Stimulated activated memory B cell treated with anti-CD40 and anti-IgM and Interleukin-4, amounts not matched to agents 10 μg/mL and 1 μg/mL and 100 μg/mL, for 72 hours (primary cell): ENCODE measurements around the gene RING1.

Experiments
- ATAC-seq: fragments of 150-1000 bp; cut with Tn5 transposase; 2 replicates; pipeline ENCODE4 v1.10.0; 2021
- H3K27ac Mint-ChIP-seq: one replicate; pipeline ENCODE4 v1.8.0; 2022; ENCODE audit warnings: mild to moderate bottlenecking, mixed read lengths
- H3K27me3 Mint-ChIP-seq: one replicate; pipeline ENCODE4 v1.8.0; 2022; ENCODE audit warnings: mixed read lengths
- H3K36me3 Mint-ChIP-seq: one replicate; pipeline ENCODE4 v1.8.0; 2022; ENCODE audit warnings: mixed read lengths
- H3K4me1 Mint-ChIP-seq: one replicate; pipeline ENCODE4 v1.8.0; 2022; ENCODE audit warnings: mixed read lengths
- H3K4me3 Mint-ChIP-seq: one replicate; pipeline ENCODE4 v1.8.0; 2022; ENCODE audit warnings: mild to moderate bottlenecking, moderate library complexity, mixed read lengths
- H3K9me3 Mint-ChIP-seq: one replicate; pipeline ENCODE4 v1.8.0; 2022; ENCODE audit warnings: mixed read lengths

RING1 gene

DNA sequence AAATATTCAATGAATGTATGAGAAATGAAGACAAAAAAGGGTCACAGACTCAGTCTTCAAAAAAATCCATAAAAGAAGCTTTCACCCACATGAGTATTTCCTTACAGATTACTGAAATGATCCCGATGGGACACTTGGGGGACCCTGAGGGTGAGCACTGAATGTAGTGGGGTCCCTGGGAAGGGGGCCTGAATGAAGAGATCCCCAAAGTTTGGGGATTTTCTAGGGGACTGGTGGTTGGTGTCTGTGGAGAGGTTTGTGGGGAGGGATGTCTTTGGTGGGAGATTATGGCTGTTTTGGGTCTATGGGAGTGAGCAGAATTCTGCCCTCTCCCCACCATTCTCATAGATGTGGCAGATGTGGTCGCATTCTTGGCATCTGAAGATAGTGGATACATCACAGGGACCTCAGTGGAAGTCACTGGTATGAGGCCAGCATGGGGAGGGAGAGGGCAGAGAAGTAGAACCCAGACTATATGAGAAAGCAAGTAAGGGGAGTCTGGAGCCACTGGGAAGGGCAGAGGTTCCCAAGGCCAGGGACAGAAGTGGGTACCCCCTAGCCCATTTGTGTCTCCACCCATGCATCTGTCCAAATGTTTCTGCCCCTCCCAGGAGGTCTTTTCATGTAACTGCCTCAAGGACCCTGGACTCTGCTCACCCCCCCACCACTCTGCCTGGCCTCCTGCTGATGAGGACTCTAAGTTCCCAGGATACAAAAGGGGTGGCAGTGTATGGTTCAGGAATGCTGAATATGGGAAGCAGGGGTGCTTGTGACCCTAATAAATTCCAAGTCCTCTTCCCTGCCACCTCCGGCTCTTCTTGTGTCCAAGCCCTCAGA is 2.1 kb upstream of the RING1 start:
- Mint-ChIP-seq H3K4me1 (peaks cover 73% of the 10 kb centered on the region), H3K9me3 (no peaks in the 10 kb centered on the region), H3K27ac (no peak overlapping the region), H3K36me3 (peaks cover 43% of the 10 kb centered on the region), H3K4me3 (no peak overlapping the region), H3K27me3 (no peaks in the 10 kb centered on the region)
- ATAC-seq: no peak

DNA sequence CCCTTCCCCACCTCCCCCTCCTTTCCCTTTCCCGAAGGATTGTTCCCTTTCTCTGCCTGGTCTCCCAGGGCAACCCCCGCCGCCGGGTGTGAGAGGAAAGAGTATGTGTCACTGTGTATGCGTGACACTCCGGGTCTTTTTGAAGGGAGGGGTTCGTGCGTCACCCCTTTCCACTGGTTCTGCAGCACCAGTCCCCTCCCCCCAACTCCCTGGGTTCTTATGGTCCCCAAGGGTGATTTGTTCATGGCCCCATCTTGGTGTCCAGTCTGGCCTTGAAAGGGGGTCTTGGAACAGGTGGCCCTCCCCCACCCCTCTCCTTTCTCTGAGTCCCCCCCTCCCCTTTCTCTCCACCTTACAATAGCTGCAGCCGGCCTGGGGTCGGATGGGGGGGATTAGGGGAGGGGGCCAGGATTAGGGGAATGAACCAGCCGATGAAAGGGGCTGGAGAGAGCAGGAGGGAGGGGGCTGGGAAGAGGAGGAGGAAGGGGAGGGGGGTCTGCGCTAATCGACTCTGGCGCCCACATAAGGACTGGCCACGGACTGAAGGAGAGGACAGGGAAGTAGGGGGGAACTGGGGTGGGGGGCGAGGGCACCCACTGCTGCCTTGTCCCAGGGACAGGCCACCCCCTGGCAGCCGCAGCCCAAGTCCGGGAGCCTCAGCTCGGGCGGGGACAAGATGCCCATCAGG is 1.3 kb upstream of the RING1 start:
- H3K27me3 Mint-ChIP-seq: peaks cover 3% of the 10 kb centered on the region
- H3K4me1 Mint-ChIP-seq: peaks cover 66% of the 10 kb centered on the region
- no peak for ATAC-seq
- H3K36me3 Mint-ChIP-seq: peaks cover 47% of the 10 kb centered on the region
- H3K9me3 Mint-ChIP-seq: no peaks in the 10 kb centered on the region
- H3K27ac Mint-ChIP-seq: peak overlapping the region; percentile 89
- H3K4me3 Mint-ChIP-seq: peak overlapping the region; percentile 94

DNA sequence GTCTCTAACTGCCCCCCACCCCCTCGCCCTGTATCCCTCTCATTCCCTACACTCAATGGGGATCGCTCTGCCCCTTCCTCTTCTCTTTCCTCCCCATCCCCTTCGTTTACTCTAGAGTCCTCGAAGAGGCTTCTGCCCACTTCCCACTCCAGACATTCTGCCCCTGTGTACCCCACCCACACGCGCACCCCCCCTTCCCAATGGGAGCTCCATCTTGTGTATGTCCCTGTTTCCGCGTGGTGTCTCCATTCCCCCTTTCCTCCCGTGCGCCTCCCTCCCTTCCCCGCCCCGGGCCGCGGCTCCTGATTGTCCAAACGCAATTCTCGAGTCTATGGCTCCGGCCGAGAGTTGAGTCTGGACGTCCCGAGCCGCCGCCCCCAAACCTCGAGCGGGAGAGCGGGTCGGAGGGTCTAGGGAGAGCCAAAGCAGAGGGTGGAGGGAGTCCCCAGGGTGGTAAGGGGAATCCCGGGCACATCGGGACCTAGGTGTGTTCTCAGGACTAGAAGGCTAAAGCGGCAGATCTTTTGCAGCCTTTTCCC is 679 bp upstream of the RING1 start:
- Mint-ChIP-seq H3K4me3 (peak overlapping the region; percentile 94), H3K27ac (peak overlapping the region; percentile 89), H3K4me1 (peaks cover 66% of the 10 kb centered on the region), H3K9me3 (no peaks in the 10 kb centered on the region), H3K27me3 (peaks cover 10% of the 10 kb centered on the region), H3K36me3 (peaks cover 47% of the 10 kb centered on the region)
- no peak for ATAC-seq

DNA sequence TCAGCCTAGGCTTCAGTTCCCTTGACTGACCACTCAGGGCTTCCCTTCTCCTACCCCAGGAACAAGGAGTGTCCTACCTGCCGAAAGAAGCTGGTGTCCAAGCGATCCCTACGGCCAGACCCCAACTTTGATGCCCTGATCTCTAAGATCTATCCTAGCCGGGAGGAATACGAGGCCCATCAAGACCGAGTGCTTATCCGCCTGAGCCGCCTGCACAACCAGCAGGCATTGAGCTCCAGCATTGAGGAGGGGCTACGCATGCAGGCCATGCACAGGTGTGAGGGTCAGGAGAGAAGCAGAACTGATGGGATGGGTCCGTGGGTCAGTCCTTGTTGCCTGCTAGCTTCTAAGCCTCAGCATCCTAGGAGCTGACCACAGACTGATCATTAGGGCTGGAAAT is 1.6 kb downstream of the RING1 start:
- H3K4me1 Mint-ChIP-seq: peaks cover 62% of the 10 kb centered on the region
- no peak overlapping the region for H3K4me3 Mint-ChIP-seq
- peaks cover 38% of the 10 kb centered on the region for H3K36me3 Mint-ChIP-seq
- H3K27ac Mint-ChIP-seq: no peak overlapping the region
- H3K9me3 Mint-ChIP-seq: no peaks in the 10 kb centered on the region
- ATAC-seq: no peak
- peaks cover 32% of the 10 kb centered on the region for H3K27me3 Mint-ChIP-seq

DNA sequence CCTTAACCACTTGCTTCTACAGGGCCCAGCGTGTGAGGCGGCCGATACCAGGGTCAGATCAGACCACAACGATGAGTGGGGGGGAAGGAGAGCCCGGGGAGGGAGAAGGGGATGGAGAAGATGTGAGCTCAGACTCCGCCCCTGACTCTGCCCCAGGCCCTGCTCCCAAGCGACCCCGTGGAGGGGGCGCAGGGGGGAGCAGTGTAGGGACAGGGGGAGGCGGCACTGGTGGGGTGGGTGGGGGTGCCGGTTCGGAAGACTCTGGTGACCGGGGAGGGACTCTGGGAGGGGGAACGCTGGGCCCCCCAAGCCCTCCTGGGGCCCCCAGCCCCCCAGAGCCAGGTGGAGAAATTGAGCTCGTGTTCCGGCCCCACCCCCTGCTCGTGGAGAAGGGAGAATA is 2.8 kb downstream of the RING1 start:
- Mint-ChIP-seq H3K4me1 (peaks cover 50% of the 10 kb centered on the region), H3K9me3 (no peaks in the 10 kb centered on the region), H3K4me3 (no peak overlapping the region), H3K27ac (no peak overlapping the region), H3K36me3 (peaks cover 38% of the 10 kb centered on the region), H3K27me3 (peaks cover 45% of the 10 kb centered on the region)
- ATAC-seq: no peak

DNA sequence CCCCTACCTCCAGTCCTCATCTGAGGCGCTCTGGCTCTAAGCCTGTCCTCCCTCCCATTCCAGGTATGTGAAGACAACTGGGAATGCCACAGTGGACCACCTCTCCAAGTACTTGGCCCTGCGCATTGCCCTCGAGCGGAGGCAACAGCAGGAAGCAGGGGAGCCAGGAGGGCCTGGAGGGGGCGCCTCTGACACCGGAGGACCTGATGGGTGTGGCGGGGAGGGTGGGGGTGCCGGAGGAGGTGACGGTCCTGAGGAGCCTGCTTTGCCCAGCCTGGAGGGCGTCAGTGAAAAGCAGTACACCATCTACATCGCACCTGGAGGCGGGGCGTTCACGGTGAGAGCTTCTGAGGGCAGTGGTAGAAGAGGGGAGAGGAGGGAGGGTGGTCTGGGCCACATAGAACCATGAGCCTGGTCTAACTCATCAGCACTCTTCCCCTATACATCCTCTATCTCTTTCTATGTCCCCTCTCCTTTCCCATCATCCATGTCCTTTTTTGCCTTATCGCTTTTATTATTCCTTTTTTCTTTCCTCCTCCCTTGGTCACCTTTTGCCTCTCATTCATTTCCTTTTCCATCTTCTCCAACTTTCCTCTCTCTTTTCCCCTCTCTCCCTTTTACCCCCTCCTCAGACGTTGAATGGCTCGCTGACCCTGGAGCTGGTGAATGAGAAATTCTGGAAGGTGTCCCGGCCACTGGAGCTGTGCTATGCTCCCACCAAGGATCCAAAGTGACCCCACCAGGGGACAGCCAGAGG is 3.5 kb downstream of the RING1 start:
- Mint-ChIP-seq H3K4me1 (peaks cover 46% of the 10 kb centered on the region), H3K27ac (no peak overlapping the region), H3K27me3 (peaks cover 49% of the 10 kb centered on the region), H3K4me3 (no peak overlapping the region), H3K9me3 (no peaks in the 10 kb centered on the region), H3K36me3 (peaks cover 38% of the 10 kb centered on the region)
- ATAC-seq: no peak

DNA sequence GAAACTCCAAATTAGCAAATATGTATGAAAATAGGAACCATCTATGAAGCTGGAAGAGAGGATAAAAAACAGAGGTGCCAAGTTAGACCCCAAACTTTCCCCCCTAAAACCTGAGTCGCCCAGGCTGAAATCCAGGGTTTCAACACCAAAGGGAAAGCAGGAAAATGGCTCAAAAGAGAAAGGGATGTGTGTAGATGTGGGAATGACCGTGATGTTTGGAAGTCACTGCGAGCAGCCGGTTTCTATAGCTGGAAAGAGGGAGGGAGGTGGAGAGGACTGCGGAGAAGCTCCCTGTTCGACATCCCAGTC is 4.5 kb downstream of the RING1 start:
- Mint-ChIP-seq H3K36me3 (peaks cover 38% of the 10 kb centered on the region), H3K9me3 (no peaks in the 10 kb centered on the region), H3K27me3 (peaks cover 58% of the 10 kb centered on the region), H3K27ac (peak overlapping the region; percentile 19), H3K4me3 (peak overlapping the region; percentile 76), H3K4me1 (peaks cover 41% of the 10 kb centered on the region)
- ATAC-seq: no peak

DNA sequence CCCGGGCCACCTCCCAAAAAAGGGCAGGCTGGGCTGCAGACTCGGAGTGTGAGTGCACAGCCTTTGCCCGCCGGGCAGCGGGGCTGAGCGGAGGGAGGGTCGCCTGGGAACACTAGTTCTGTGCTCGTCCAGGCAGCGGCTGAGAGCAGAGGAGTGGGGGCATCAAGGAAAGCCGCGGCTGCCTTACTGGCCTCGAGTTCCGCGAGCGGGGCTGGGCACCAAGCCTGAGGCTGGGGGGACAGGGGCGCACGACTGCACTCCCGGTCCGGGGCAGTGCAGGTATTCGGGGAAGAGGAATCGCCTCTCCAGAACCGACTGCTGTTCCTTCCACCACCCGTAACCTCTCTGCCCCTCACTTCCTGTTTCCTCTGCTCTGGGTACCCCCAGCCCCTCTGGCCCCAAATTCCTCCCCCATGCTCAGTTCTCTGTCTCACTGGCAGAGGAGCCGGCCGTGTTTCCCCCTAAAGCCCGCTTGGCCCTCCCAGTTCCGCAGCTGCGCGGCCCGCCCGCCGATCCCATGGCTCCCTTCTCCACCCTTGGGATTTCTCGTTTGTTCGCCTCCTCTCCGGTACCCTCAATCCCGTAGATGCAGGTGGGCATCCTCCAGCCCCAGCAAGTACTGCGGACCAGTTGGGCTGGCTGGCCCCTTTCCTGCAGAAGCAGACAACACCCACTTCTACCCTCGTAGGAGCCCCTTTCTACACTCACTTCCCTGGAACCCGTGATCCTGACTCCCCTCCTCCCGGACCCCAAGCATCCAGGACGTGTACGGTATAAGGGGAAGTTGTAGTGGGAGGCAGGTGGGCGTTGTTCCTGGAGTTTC is 5.1 kb downstream of the RING1 start:
- Mint-ChIP-seq H3K36me3 (peaks cover 38% of the 10 kb centered on the region), H3K4me3 (peak overlapping the region; percentile 76), H3K27ac (peak overlapping the region; percentile 19), H3K9me3 (no peaks in the 10 kb centered on the region), H3K4me1 (peaks cover 39% of the 10 kb centered on the region), H3K27me3 (peaks cover 64% of the 10 kb centered on the region)
- ATAC-seq: peak; percentile 52

DNA sequence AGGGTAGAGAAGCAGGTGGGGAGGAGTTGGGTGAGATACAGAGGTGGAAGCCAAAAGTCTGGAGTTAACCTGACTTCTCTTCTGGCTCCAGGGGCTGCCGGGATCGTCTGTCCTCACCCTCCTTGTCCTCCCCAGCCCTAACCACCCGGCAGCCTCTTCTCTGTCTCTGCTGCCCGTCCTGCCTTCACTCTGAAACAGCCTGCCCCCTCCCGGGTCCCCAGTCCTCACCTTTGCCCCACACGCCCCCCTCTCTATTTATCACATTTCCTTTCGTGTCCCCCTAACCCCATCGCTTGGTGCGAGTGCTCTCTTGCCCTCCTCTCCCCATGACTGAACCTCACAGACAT is 5.7 kb downstream of the RING1 start:
- H3K4me1 Mint-ChIP-seq: peaks cover 38% of the 10 kb centered on the region
- ATAC-seq: no peak
- H3K4me3 Mint-ChIP-seq: peak overlapping the region; percentile 76
- H3K36me3 Mint-ChIP-seq: peaks cover 38% of the 10 kb centered on the region
- peaks cover 70% of the 10 kb centered on the region for H3K27me3 Mint-ChIP-seq
- no peaks in the 10 kb centered on the region for H3K9me3 Mint-ChIP-seq
- H3K27ac Mint-ChIP-seq: peak overlapping the region; percentile 19

DNA sequence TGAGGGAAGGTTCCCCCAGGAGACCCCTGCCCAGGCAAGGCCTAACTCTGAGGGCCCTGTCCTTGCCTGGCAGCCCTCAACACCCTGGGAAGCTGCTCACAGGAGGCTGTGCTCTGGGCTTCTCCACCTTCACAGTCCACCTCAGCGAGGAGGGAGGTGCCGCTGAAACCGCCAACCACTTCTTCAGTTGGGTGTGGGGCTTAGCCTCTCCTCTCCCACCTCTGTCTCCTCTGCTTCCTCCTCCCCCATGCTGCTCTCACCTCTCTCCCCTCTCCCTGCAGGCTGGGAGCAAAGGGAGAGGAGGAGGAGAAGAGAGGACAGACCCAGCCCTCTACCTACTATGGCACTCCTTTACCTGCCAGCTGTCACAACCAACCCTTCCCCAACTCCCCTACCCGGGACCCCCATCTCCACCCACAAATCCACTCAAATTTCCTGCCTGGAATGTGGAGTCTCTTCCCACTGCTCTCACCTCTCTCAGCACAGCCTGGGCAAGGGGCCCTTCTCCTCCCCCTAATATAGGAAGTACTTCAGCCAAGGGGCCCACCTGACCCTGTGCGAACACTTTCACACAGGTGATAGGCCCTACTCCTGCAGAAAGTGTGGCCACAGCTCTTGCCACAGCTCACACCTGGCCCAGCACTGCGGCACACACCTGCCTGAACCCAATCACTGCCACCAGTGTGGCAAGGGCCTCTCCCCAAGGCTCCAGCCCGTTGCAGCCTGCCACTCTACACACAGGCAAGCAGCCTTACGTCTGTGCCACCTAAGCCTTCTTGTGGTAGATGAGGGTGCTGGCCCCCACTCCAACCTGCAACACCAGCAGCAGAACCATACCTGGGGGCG is 7.2 kb downstream of the RING1 start:
- H3K27me3 Mint-ChIP-seq: peaks cover 74% of the 10 kb centered on the region
- peaks cover 31% of the 10 kb centered on the region for H3K4me1 Mint-ChIP-seq
- no peak overlapping the region for H3K4me3 Mint-ChIP-seq
- peaks cover 27% of the 10 kb centered on the region for H3K36me3 Mint-ChIP-seq
- no peak overlapping the region for H3K27ac Mint-ChIP-seq
- ATAC-seq: no peak
- H3K9me3 Mint-ChIP-seq: no peaks in the 10 kb centered on the region

DNA sequence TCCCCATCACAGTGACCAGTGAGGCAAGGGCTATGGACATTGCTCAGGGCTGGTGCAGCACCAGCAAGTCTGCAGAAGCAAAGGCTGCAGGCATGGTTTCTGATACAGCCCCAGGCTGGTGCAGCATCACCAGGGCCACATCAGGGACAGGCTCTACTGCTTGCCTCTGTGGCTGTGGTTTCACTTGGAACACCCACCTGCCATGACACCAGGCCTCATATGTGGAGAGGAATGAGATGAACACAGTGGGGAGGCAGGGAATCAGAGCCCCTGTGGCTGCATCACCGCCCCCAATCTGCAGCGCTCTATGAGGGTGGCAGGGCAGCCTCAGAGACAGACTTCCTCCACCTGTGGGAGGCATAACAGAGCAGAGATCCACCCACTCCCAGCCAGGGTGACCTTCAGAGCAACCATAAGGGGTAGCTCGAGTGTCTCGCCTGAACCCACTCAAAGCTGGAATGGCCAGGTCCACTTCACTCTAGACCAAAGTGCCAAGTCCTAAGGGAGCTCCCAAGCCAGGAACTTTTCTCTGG is 7.9 kb downstream of the RING1 start:
- Mint-ChIP-seq H3K27ac (no peak overlapping the region), H3K9me3 (no peaks in the 10 kb centered on the region), H3K27me3 (peaks cover 74% of the 10 kb centered on the region), H3K36me3 (peaks cover 20% of the 10 kb centered on the region), H3K4me1 (peaks cover 31% of the 10 kb centered on the region), H3K4me3 (no peak overlapping the region)
- ATAC-seq: no peak

DNA sequence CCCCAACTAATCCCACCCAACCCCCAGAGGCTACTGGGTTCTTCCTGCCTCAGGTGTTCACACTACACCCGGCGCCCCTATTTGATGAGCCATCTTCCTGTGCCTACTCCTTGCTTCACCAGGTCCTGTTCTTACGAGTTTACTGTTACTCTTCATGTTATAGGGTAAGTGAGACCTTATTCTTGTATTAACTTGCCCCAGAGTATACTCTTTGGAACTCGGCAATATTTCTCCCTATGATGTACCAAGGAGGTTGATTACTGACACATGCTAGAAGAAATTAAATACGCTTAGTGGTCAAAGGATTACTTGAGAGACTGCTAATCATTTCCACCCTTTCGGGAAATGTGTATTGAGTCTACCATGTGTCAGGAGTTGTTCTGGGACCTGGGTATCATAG is 8.9 kb downstream of the RING1 start:
- ATAC-seq: no peak
- Mint-ChIP-seq H3K27me3 (peaks cover 77% of the 10 kb centered on the region), H3K4me1 (peaks cover 27% of the 10 kb centered on the region), H3K36me3 (peaks cover 9% of the 10 kb centered on the region), H3K9me3 (no peaks in the 10 kb centered on the region), H3K27ac (no peak overlapping the region), H3K4me3 (no peak overlapping the region)

DNA sequence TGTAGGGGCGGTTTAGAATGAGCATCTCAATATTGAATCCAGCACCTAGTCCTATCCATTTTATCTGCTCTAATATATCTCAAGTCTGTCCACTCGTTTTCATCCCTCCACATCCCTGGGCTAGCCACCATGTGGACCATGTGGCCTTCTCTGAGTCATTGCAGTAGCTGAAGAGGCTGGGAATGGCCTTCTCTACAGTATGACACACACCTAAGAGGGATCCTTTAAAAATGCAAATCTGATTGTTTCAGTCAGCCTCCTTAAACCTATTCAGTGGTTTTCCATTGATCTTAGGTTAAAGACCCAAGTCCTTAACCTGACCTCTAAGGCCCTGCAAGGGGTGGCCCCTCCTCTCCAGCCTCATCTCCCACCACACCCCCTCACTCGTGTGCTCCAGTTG is 9.4 kb downstream of the RING1 start:
- peaks cover 5% of the 10 kb centered on the region for H3K36me3 Mint-ChIP-seq
- peaks cover 23% of the 10 kb centered on the region for H3K4me1 Mint-ChIP-seq
- H3K9me3 Mint-ChIP-seq: no peaks in the 10 kb centered on the region
- peaks cover 77% of the 10 kb centered on the region for H3K27me3 Mint-ChIP-seq
- H3K27ac Mint-ChIP-seq: no peak overlapping the region
- no peak overlapping the region for H3K4me3 Mint-ChIP-seq
- ATAC-seq: no peak
